ENCODE data around the gene ADM2. TPM values are rescaled to one million over a fixed set of nuclear protein-coding genes. Genes with fewer than 3 reads are reported as not detected.

Gene ADM2
- total RNA-seq, 1 donor from 2014 or later = under 0.01 TPM

- Histone ChIP-seq H3K9me3 (ENCODE audit: control insufficient read depth in 3 of 3, low read length in 3 of 3) (no peaks in the 10 kb centered on the region), H3K27ac (ENCODE audit: low read depth, low read length) (no peak overlapping the region), H3K4me1 (ENCODE audit: control insufficient read depth in 3 of 3, insufficient read depth in 3 of 3, low read length in 3 of 3) (no peaks in the 10 kb centered on the region), H3K9ac (ENCODE audit: low read depth in 1 of 3, low read length in 3 of 3) (no peak overlapping the region), H3K4me3 (ENCODE audit: low read length in 3 of 3) (no peak overlapping the region), H3K27me3 (ENCODE audit: control insufficient read depth in 3 of 3, insufficient read depth in 3 of 3, low read length in 3 of 3) (peaks cover 45 to 72% (median 68%) of the 10 kb centered on the region in 3 donors), H3K36me3 (ENCODE audit: control insufficient read depth in 3 of 3, insufficient read depth in 3 of 3, low read length in 3 of 3) (no peaks in the 10 kb centered on the region)
Measured at GRCh38 chr22:50483977-50484853, 2.9 kb downstream of the ADM2 start.

- no peaks in the 10 kb centered on the region for H3K9me3 ChIP-seq (ENCODE audit: control insufficient read depth in 3 of 3, low read length in 3 of 3)
- peaks cover 36 to 67% (median 64%) of the 10 kb centered on the region in 3 donors for H3K27me3 ChIP-seq (ENCODE audit: control insufficient read depth in 3 of 3, insufficient read depth in 3 of 3, low read length in 3 of 3)
- H3K27ac ChIP-seq (ENCODE audit: low read depth, low read length) = no peak overlapping the region
Measured at GRCh38 chr22:50485221-50486131, 4.1 kb downstream of the ADM2 start.

GRCh38 chr22:50486561-50487289 is 5.4 kb downstream of the ADM2 start, which contains the start of gene MIOX:
Gene MIOX, plus strand, starts transcription at chr22:50486859. Its CDS starts 39 bp downstream, at chr22:50486898.
- Histone ChIP-seq H3K27ac (ENCODE audit: low read depth, low read length) (no peak within 1 kb of the TSS), H3K4me1 (ENCODE audit: control insufficient read depth in 3 of 3, insufficient read depth in 3 of 3, low read length in 3 of 3) (no peaks in the 10 kb centered on the region), H3K9ac (ENCODE audit: low read depth in 1 of 3, low read length in 3 of 3) (no peak within 1 kb of the TSS), H3K4me3 (ENCODE audit: low read length in 3 of 3) (no peak within 1 kb of the TSS), H3K36me3 (ENCODE audit: control insufficient read depth in 3 of 3, insufficient read depth in 3 of 3, low read length in 3 of 3) (no peaks in the 10 kb centered on the region), H3K27me3 (ENCODE audit: control insufficient read depth in 3 of 3, insufficient read depth in 3 of 3, low read length in 3 of 3) (peaks cover 31 to 55% (median 55%) of the 10 kb centered on the region in 3 donors), H3K9me3 (ENCODE audit: control insufficient read depth in 3 of 3, low read length in 3 of 3) (no peaks in the 10 kb centered on the region)

More at GRCh38 chr22:50485221-50486131, 4.1 kb downstream of the ADM2 start:
- Histone ChIP-seq H3K4me3 (ENCODE audit: low read length in 3 of 3) (no peak overlapping the region), H3K9ac (ENCODE audit: low read depth in 1 of 3, low read length in 3 of 3) (no peak overlapping the region), H3K36me3 (ENCODE audit: control insufficient read depth in 3 of 3, insufficient read depth in 3 of 3, low read length in 3 of 3) (no peaks in the 10 kb centered on the region), H3K4me1 (ENCODE audit: control insufficient read depth in 3 of 3, insufficient read depth in 3 of 3, low read length in 3 of 3) (no peaks in the 10 kb centered on the region)

GRCh38 chr22:50487290-50488005 is 6.1 kb downstream of the ADM2 start:
- H3K36me3 ChIP-seq (ENCODE audit: control insufficient read depth in 3 of 3, insufficient read depth in 3 of 3, low read length in 3 of 3) = no peaks in the 10 kb centered on the region
- H3K4me1 ChIP-seq (ENCODE audit: control insufficient read depth in 3 of 3, insufficient read depth in 3 of 3, low read length in 3 of 3) = no peaks in the 10 kb centered on the region
- no peak overlapping the region for H3K4me3 ChIP-seq (ENCODE audit: low read length in 3 of 3)
- no peak overlapping the region for H3K27ac ChIP-seq (ENCODE audit: low read depth, low read length)
- no peak overlapping the region for H3K9ac ChIP-seq (ENCODE audit: low read depth in 1 of 3, low read length in 3 of 3)
- peaks cover 25 to 48% (median 48%) of the 10 kb centered on the region in 3 donors for H3K27me3 ChIP-seq (ENCODE audit: control insufficient read depth in 3 of 3, insufficient read depth in 3 of 3, low read length in 3 of 3)
- no peaks in the 10 kb centered on the region for H3K9me3 ChIP-seq (ENCODE audit: control insufficient read depth in 3 of 3, low read length in 3 of 3)

GRCh38 chr22:50488006-50488677 is 6.8 kb downstream of the ADM2 start:
- H3K36me3 ChIP-seq (ENCODE audit: control insufficient read depth in 3 of 3, insufficient read depth in 3 of 3, low read length in 3 of 3) = no peaks in the 10 kb centered on the region
- peaks cover 20 to 41% (median 41%) of the 10 kb centered on the region in 3 donors for H3K27me3 ChIP-seq (ENCODE audit: control insufficient read depth in 3 of 3, insufficient read depth in 3 of 3, low read length in 3 of 3)
- no peaks in the 10 kb centered on the region for H3K4me1 ChIP-seq (ENCODE audit: control insufficient read depth in 3 of 3, insufficient read depth in 3 of 3, low read length in 3 of 3)
- no peak overlapping the region for H3K9ac ChIP-seq (ENCODE audit: low read depth in 1 of 3, low read length in 3 of 3)
- no peak overlapping the region for H3K27ac ChIP-seq (ENCODE audit: low read depth, low read length)
- H3K9me3 ChIP-seq (ENCODE audit: control insufficient read depth in 3 of 3, low read length in 3 of 3) = no peaks in the 10 kb centered on the region
- H3K4me3 ChIP-seq (ENCODE audit: low read length in 3 of 3) = no peak overlapping the region

- H3K36me3 ChIP-seq (ENCODE audit: control insufficient read depth in 3 of 3, insufficient read depth in 3 of 3, low read length in 3 of 3) = no peaks in the 10 kb centered on the region
- peaks cover 13 to 33% (median 33%) of the 10 kb centered on the region in 3 donors for H3K27me3 ChIP-seq (ENCODE audit: control insufficient read depth in 3 of 3, insufficient read depth in 3 of 3, low read length in 3 of 3)
- no peak overlapping the region for H3K27ac ChIP-seq (ENCODE audit: low read depth, low read length)
- no peaks in the 10 kb centered on the region for H3K4me1 ChIP-seq (ENCODE audit: control insufficient read depth in 3 of 3, insufficient read depth in 3 of 3, low read length in 3 of 3)
- no peak overlapping the region for H3K4me3 ChIP-seq (ENCODE audit: low read length in 3 of 3)
- no peaks in the 10 kb centered on the region for H3K9me3 ChIP-seq (ENCODE audit: control insufficient read depth in 3 of 3, low read length in 3 of 3)
- no peak overlapping the region for H3K9ac ChIP-seq (ENCODE audit: low read depth in 1 of 3, low read length in 3 of 3)
Measured at GRCh38 chr22:50488886-50489285, 7.5 kb downstream of the ADM2 start.

GRCh38 chr22:50489363-50490243 is 8.3 kb downstream of the ADM2 start:
- Histone ChIP-seq H3K4me1 (ENCODE audit: control insufficient read depth in 3 of 3, insufficient read depth in 3 of 3, low read length in 3 of 3) (no peaks in the 10 kb centered on the region), H3K36me3 (ENCODE audit: control insufficient read depth in 3 of 3, insufficient read depth in 3 of 3, low read length in 3 of 3) (no peaks in the 10 kb centered on the region), H3K27me3 (ENCODE audit: control insufficient read depth in 3 of 3, insufficient read depth in 3 of 3, low read length in 3 of 3) (peaks cover 9 to 30% (median 29%) of the 10 kb centered on the region in 3 donors), H3K27ac (ENCODE audit: low read depth, low read length) (no peak overlapping the region), H3K9me3 (ENCODE audit: control insufficient read depth in 3 of 3, low read length in 3 of 3) (no peaks in the 10 kb centered on the region), H3K9ac (ENCODE audit: low read depth in 1 of 3, low read length in 3 of 3) (no peak overlapping the region), H3K4me3 (ENCODE audit: low read length in 3 of 3) (no peak overlapping the region)

GRCh38 chr22:50490531-50491308 is 9.4 kb downstream of the ADM2 start:
- Histone ChIP-seq H3K4me3 (ENCODE audit: low read length in 3 of 3) (no peak overlapping the region), H3K27ac (ENCODE audit: low read depth, low read length) (no peak overlapping the region), H3K36me3 (ENCODE audit: control insufficient read depth in 3 of 3, insufficient read depth in 3 of 3, low read length in 3 of 3) (no peaks in the 10 kb centered on the region), H3K9ac (ENCODE audit: low read depth in 1 of 3, low read length in 3 of 3) (no peak overlapping the region), H3K9me3 (ENCODE audit: control insufficient read depth in 3 of 3, low read length in 3 of 3) (no peaks in the 10 kb centered on the region), H3K27me3 (ENCODE audit: control insufficient read depth in 3 of 3, insufficient read depth in 3 of 3, low read length in 3 of 3) (peaks cover 3 to 26% (median 22%) of the 10 kb centered on the region in 3 donors), H3K4me1 (ENCODE audit: control insufficient read depth in 3 of 3, insufficient read depth in 3 of 3, low read length in 3 of 3) (no peaks in the 10 kb centered on the region)
